ENCODE measurements around the gene MRTFB. TPM values are rescaled to one million over a fixed set of nuclear protein-coding genes. Genes with fewer than 3 reads are reported as not detected.

MRTFB gene, protein sequence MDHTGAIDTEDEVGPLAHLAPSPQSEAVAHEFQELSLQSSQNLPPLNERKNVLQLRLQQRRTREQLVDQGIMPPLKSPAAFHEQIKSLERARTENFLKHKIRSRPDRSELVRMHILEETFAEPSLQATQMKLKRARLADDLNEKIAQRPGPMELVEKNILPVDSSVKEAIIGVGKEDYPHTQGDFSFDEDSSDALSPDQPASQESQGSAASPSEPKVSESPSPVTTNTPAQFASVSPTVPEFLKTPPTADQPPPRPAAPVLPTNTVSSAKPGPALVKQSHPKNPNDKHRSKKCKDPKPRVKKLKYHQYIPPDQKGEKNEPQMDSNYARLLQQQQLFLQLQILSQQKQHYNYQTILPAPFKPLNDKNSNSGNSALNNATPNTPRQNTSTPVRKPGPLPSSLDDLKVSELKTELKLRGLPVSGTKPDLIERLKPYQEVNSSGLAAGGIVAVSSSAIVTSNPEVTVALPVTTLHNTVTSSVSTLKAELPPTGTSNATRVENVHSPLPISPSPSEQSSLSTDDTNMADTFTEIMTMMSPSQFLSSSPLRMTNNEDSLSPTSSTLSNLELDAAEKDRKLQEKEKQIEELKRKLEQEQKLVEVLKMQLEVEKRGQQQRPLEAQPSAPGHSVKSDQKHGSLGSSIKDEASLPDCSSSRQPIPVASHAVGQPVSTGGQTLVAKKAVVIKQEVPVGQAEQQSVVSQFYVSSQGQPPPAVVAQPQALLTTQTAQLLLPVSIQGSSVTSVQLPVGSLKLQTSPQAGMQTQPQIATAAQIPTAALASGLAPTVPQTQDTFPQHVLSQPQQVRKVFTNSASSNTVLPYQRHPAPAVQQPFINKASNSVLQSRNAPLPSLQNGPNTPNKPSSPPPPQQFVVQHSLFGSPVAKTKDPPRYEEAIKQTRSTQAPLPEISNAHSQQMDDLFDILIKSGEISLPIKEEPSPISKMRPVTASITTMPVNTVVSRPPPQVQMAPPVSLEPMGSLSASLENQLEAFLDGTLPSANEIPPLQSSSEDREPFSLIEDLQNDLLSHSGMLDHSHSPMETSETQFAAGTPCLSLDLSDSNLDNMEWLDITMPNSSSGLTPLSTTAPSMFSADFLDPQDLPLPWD
- total RNA-seq: 5.8 and 14.9 TPM in 2 replicates

DNA sequence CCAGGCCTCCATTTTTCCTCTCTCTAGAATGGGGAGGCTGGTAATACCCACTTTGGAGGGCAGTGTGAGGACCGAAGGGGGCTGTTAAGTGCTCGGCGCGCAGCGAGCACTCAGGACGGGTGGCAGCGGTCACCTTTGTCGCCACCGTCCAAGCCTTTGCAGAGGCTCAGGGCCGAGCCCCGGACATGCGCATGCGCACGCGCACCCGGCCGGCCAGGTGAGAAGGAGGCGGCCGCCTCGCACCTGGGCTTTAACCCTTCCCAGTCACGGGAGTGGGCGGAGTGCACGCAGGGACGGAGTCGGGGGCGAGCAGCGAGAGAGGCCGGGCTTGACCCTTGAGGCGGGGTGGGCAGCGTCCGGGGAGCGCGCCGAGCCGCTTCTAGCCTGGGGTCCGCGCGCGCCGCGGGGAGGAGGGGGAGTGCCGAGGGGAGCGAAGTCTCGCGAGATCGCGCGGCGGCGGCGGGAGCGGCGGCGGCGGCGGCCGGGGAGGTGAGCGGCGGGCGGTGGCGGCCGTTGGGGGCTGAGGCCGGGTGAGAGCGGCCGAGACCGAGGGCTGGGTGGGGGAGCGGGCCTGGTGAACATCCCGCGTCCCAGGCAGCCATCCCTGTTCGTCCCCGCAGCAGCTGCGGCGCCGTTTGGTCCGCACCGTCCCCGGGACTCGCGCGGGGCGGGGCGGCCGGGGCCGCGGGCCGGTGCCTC, at the start of gene MRTFB:
Gene MRTFB (plus strand): TSS at position 443 of the 699 bp plus-strand sequence. CDS start 69,288 bp downstream, outside the sequence.

Other genes with a start within 250 kb of the MRTFB start
- 4.7 and 5.3 TPM in 2 replicates for gene ERCC4, start 151.2 kb upstream of the MRTFB start, total RNA-seq